Right atrium auricular region (tissue), 2 donors: ENCODE results near the gene GNGT1. TPM values are rescaled to one million over a fixed set of nuclear protein-coding genes. Genes with fewer than 3 reads are reported as not detected.

Source experiments
- DNase-seq: peaks from one replicate; pipeline ENCODE4 v3.0.0-alpha.2; 2019; ENCODE audit warnings: low spot score
- H3K27ac ChIP-seq, 2 donors: fragments of 200-600 bp; sonication (generic); 1 replicate in 1 of 2; 2 replicates in 1 of 2; pipeline ENCODE4 v1.5.1; 2016 to 2019
- H3K27me3 ChIP-seq, 2 donors: fragments of 200-600 bp; sonication (generic); one replicate each; pipeline versions ENCODE4 v1.5.1 to v1.6.0; 2017 to 2019
- H3K36me3 ChIP-seq: fragments of 200-600 bp; sonication (generic); one replicate; pipeline ENCODE4 v1.5.1; 2016
- H3K4me1 ChIP-seq, 2 donors: fragments of 200-600 bp; sonication (generic); one replicate each; pipeline versions ENCODE4 v1.5.1 to v1.6.0; 2017 to 2019
- H3K4me3 ChIP-seq, 2 donors: fragments of 200-600 bp; sonication (generic); 1 replicate in 1 of 2; 2 replicates in 1 of 2; pipeline ENCODE4 v1.5.1; 2017 to 2019; ENCODE audit warnings: mild to moderate bottlenecking in 1 of 2, moderate library complexity in 1 of 2
- H3K9me3 ChIP-seq, 2 donors: fragments of 200-600 bp; sonication (generic); one replicate each; pipeline ENCODE4 v1.5.1; 2019
- CTCF ChIP-seq, 2 donors: fragments of 200-600 bp; sonication (generic); IDR thresholded peaks; one replicate each; pipeline ENCODE4 v1.5.1; 2019; ENCODE audit warnings: antibody characterized with exemption in 2 of 2
- total RNA-seq, 2 donors: library from RNA; depleted of rRNA; stranded (reverse); fragments of >200 nt; gene quantifications; one replicate each; pipeline ENCODE4 v1.1.0, GENCODE V29; 2016

GNGT1 gene
- total RNA-seq, 2 donors from 2014 or later, result not detected

DNA sequence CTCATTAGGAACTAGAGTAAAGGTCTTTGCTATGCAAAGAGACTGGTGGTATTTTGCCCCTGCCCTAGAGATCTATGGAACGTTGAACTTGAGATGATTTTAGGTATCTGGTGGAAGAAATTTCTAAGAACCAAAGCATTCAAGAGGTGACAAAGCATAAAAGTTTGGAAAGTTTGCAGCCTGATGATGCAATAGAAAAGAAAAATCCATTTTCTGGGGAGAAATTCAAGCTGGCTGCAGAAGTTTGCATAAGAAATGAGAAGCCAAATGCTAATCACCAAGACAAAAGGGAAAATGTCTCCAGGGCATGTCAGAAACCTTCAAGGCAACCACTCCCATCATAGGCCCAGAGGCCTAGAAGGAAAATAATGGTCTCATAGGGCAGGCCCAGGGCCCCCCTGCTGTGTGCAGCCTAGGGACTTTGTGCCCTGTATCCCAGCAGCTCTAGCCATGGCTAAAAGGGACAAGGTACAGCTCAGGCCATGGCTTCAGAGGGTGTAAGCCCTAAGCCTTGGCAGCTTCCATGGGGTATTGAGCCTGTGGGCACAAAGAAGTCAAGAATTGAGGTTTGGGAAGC, 32.3 kb upstream of the GNGT1 start:
- H3K4me1 ChIP-seq, result no peaks in the 10 kb centered on the region
- TF ChIP-seq CTCF (IDR thresholded peaks at IDR 0.05), result no peak
- H3K27me3 ChIP-seq, result no peaks in the 10 kb centered on the region
- H3K9me3 ChIP-seq, result peaks cover 0 to 5% of the 10 kb centered on the region in 2 donors
- H3K27ac ChIP-seq, result no peak overlapping the region
- H3K4me3 ChIP-seq, result no peak overlapping the region
- no peaks in the 10 kb centered on the region for H3K36me3 ChIP-seq
- no peak for DNase-seq

DNA sequence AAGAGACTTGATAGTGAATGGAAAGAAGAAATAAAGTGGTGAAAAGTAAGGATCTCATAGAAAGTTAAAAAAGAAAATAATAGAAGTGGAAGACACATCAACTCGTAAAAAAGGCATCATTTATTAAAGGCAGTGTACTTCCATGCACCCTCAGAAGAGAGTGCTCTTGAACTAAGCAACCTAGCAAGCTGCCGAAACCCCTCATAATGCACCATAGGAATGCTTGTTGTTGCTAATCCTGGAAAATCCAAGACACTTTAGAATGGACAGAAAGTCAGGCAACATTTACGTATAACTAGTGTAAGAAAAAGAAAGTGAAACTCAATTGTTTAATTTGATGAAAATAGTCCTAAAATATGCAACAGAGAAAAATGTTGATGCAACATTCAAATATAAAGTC, 28.6 kb upstream of the GNGT1 start:
- no peak for DNase-seq
- no peak for TF ChIP-seq CTCF (IDR thresholded peaks at IDR 0.05)

GRCh38 chr7:93879356-93879755, 27.0 kb upstream of the GNGT1 start:
- no peak overlapping the region for H3K4me3 ChIP-seq
- DNase-seq, result no peak
- no peak for TF ChIP-seq CTCF (IDR thresholded peaks at IDR 0.05)
- no peaks in the 10 kb centered on the region for H3K4me1 ChIP-seq
- no peaks in the 10 kb centered on the region for H3K27me3 ChIP-seq
- no peaks in the 10 kb centered on the region for H3K36me3 ChIP-seq
- H3K9me3 ChIP-seq, result peaks cover 0 to 12% of the 10 kb centered on the region in 2 donors
- no peak overlapping the region for H3K27ac ChIP-seq

More for the DNA sequence above, 28.6 kb upstream of the GNGT1 start:
- Histone ChIP-seq H3K9me3 (peaks cover 0 to 12% of the 10 kb centered on the region in 2 donors), H3K4me3 (no peak overlapping the region), H3K36me3 (no peaks in the 10 kb centered on the region), H3K27ac (no peak overlapping the region), H3K27me3 (no peaks in the 10 kb centered on the region), H3K4me1 (no peaks in the 10 kb centered on the region)

DNA sequence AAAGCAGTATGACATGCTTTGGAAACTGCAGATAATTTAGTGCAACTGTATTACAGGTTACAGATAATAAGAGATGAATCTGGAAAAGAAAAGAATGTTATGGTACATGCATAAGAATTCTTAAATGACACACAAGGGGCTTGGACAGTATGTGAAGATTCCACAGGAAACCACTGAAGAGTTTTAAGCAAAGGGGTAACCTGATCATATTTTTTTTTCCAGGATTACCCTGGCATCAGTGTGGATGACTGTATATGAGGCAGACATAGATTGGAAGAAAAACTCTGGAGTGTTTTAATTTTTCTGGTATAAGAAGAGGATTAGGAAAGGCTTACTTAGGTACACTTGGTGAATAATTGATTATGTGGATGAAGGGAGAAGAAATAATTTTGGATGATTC, 23.9 kb upstream of the GNGT1 start:
- DNase-seq, result no peak
- Histone ChIP-seq H3K4me3 (no peak overlapping the region), H3K27ac (no peak overlapping the region), H3K27me3 (no peaks in the 10 kb centered on the region), H3K4me1 (no peaks in the 10 kb centered on the region), H3K36me3 (no peaks in the 10 kb centered on the region), H3K9me3 (peaks cover 0 to 12% of the 10 kb centered on the region in 2 donors)
- TF ChIP-seq CTCF (IDR thresholded peaks at IDR 0.05), result no peak

- Histone ChIP-seq H3K9me3 (peaks cover 0 to 12% of the 10 kb centered on the region in 2 donors), H3K27ac (no peak overlapping the region), H3K27me3 (no peaks in the 10 kb centered on the region), H3K36me3 (no peaks in the 10 kb centered on the region), H3K4me3 (no peak overlapping the region), H3K4me1 (no peaks in the 10 kb centered on the region)
- no peak for TF ChIP-seq CTCF (IDR thresholded peaks at IDR 0.05)
- no peak for DNase-seq
Measured at GRCh38 chr7:93883078-93883916, 23.1 kb upstream of the GNGT1 start.
